H1 (cell line): ENCODE data around the gene ZBTB38. TPM values are rescaled to one million over a fixed set of nuclear protein-coding genes. Genes with fewer than 3 reads are reported as not detected.

Experiments used
- CBX8 ChIP-seq: fragments of 300-800, 300-1000 bp; sonication (generic); IDR thresholded peaks from 2 replicates; pipeline ENCODE4 v1.7.1; 2016; ENCODE audit warnings: low read depth, low read length, borderline replicate concordance
- CHD1 ChIP-seq: IDR thresholded peaks from 2 replicates; pipeline ENCODE4 v1.6.1; 2012; ENCODE audit warnings: low read depth, low read length, improper control_type of control experiment
- CTBP2 ChIP-seq: IDR thresholded peaks from 2 replicates; pipeline ENCODE4 v1.7.0; 2011; ENCODE audit warnings: borderline replicate concordance, mild to moderate bottlenecking, moderate library complexity, mixed read lengths, low read length; ENCODE audit not compliant: insufficient read depth, insufficient read length
- EGR1 ChIP-seq: IDR thresholded peaks from 2 replicates; pipeline ENCODE4 v1.6.1; 2011; ENCODE audit warnings: low read depth, low read length, borderline replicate concordance
- EZH2 ChIP-seq: fragments of 200-600 bp; sonication (generic); IDR thresholded peaks from 2 replicates; pipeline ENCODE4 v1.7.1; 2012; ENCODE audit warnings: low read depth, mild to moderate bottlenecking, moderate library complexity, low read length, inconsistent platforms; ENCODE audit not compliant: severe bottlenecking
- JUND ChIP-seq: IDR thresholded peaks from 2 replicates; pipeline ENCODE4 v1.6.1; 2011; ENCODE audit warnings: mild to moderate bottlenecking, improper control_type of control experiment, low read length
- MAFK ChIP-seq: IDR thresholded peaks from 2 replicates; pipeline ENCODE4 v1.6.1; 2012; ENCODE audit warnings: low read depth, mild to moderate bottlenecking, improper control_type of control experiment, low read length
- polyA plus RNA-seq, 7 experiments: library from polyadenylated mRNA; depleted of rRNA in 3 of 7; stranded (reverse) in 5 of 7; unstranded in 2 of 7; fragments of >200 nt in 5 of 7; fragments of 200-250 nt in 2 of 7; gene quantifications; 1 replicate in 5 of 7; 2 replicates in 1 of 7; 4 replicates in 1 of 7; pipeline versions ENCODE4 v1.2.1 to v1.2.3, GENCODE V29; 2011 to 2013; ENCODE audit warnings: missing spikeins in 2 of 7, mixed read lengths in 2 of 7
- total RNA-seq: library from RNA; stranded (reverse); fragmentation: NEBNext Ultra II Directional; extraction: Animal tissue kit (Norgen Biotek cat#: 25700); gene quantifications from 2 replicates; pipeline ENCODE4 v1.2.1, GENCODE V29; 2021

ZBTB38 gene
- total and polyA plus RNA-seq, 2 of the 8 experiments (the other 6 are each of a cell fraction or from before 2014, with no cell fraction given) = 4.4 to 10.5 TPM

DNA sequence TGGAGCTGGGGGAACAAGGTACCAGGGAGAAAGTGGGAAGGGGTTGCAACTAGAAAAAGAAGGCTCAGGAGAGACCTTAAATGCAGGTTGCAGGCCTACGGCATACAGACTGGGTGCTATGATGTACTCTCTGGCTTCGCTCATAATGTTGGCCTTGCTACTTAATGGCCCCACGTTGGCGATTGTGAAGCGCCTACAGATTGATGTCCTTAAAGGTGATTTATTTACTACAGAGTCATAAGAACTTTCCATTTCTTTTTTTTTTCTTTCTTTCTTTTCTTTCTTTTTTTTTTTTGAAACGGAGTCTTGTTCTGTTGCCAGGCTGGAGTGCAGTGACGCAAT lies 25.4 kb downstream of the ZBTB38 start (continued):
- TF ChIP-seq CTBP2 = no peak
- TF ChIP-seq EZH2 = no peak
- no peak for TF ChIP-seq CBX8
- TF ChIP-seq EGR1 = no peak
- no peak for TF ChIP-seq MAFK
- no peak for TF ChIP-seq CHD1
- TF ChIP-seq JUND = no peak
